Uterus (tissue), 2 donors: ENCODE data around the gene CHML.

Source experiments
- CTCF ChIP-seq, 4 experiments: fragments of 200-600 bp in 2 of 4; fragments of 450-650 bp in 2 of 4; sonication (generic) in 2 of 4; IDR thresholded peaks; one replicate each; pipeline ENCODE4 v1.5.1; 2016 to 2019; ENCODE audit warnings: antibody characterized with exemption in 4 of 4, mild to moderate bottlenecking in 2 of 4, moderate library complexity in 1 of 4
- POLR2A ChIP-seq, 2 donors: fragments of 450-650 bp; IDR thresholded peaks; one replicate each; pipeline ENCODE4 v1.6.1; 2016; ENCODE audit warnings: antibody characterized with exemption in 2 of 2, mild to moderate bottlenecking in 1 of 2, moderate library complexity in 1 of 2

- TF ChIP-seq CTCF (IDR thresholded peaks at IDR 0.05): no peak
- no peak for TF ChIP-seq POLR2A (IDR thresholded peaks at IDR 0.05)
Observed at GRCh38 chr1:241632987-241633386, 7.2 kb downstream of the CHML start.
